ENCODE measurements around the gene COL23A1. TPM values are rescaled to one million over a fixed set of nuclear protein-coding genes. Genes with fewer than 3 reads are reported as not detected.

Gene COL23A1
- total and polyA plus RNA-seq, 2 of the 13 experiments (the other 11 are each of a cell fraction or from before 2014, with no cell fraction given), result not detected

- TF ChIP-seq ZNF552 (CRISPR knock-in tag; IDR thresholded peaks at IDR 0.05; ENCODE audit: borderline replicate concordance) (0 out of 2 replicates have a peak, but pooled peaks have one; percentile 27), TARDBP (CRISPR knock-in tag; IDR thresholded peaks at IDR 0.05) (no peak), ZNF331 (CRISPR knock-in tag; IDR thresholded peaks at IDR 0.05) (no peak; the same call in 1 of the 2 replicates), PHB2 (IDR thresholded peaks at IDR 0.05; ENCODE audit: partially characterized antibody) (no peak), DBP (CRISPR knock-in tag; IDR thresholded peaks at IDR 0.05; ENCODE audit: not compliant biosample characterization) (no peak), TCF7 (IDR thresholded peaks at IDR 0.05; ENCODE audit: low read depth) (no peak), ZNF691 (CRISPR knock-in tag; IDR thresholded peaks at IDR 0.05; ENCODE audit: borderline replicate concordance, low read depth) (no peak), SRSF4 (IDR thresholded peaks at IDR 0.05; ENCODE audit: low read depth, low read length, poor library complexity, severe bottlenecking) (no peak), FOXP1 (IDR thresholded peaks at IDR 0.05) (no peak), FOXP1 (CRISPR knock-in tag; IDR thresholded peaks at IDR 0.05) (no peak), BRF2 (CRISPR knock-in tag; IDR thresholded peaks at IDR 0.05) (no peak; the same call in 1 of the 2 replicates), ZNF10 (CRISPR knock-in tag; IDR thresholded peaks at IDR 0.05; ENCODE audit: borderline replicate concordance, low read depth) (no peak), ZNF740 (CRISPR knock-in tag; IDR thresholded peaks at IDR 0.05) (no peak; the same call in 1 of the 2 replicates), ELF1 (CRISPR knock-in tag; IDR thresholded peaks at IDR 0.05) (no peak; the same call in 1 of the 2 replicates), ATM (IDR thresholded peaks at IDR 0.05; ENCODE audit: borderline replicate concordance) (no peak), KDM2A (CRISPR knock-in tag; IDR thresholded peaks at IDR 0.05; ENCODE audit: borderline replicate concordance, low read depth) (peak; percentile 82), GTF2F1 (IDR thresholded peaks at IDR 0.05; ENCODE audit: low read length) (no peak; the same call in 1 of the 2 replicates), ZSCAN30 (CRISPR knock-in tag; IDR thresholded peaks at IDR 0.05) (peak; percentile 55; the same call in 1 of the 2 replicates), AFF4 (CRISPR knock-in tag; IDR thresholded peaks at IDR 0.05) (no peak), MAFF (IDR thresholded peaks at IDR 0.05; ENCODE audit: low read depth, low read length) (no peak), EZH2 (conservative IDR thresholded peaks at IDR 0.05; ENCODE audit: low read depth, low read length) (no peak), MXD3 (CRISPR knock-in tag; IDR thresholded peaks at IDR 0.05) (no peak)
Observed at GRCh38 chr5:178626484-178627258, 36.5 kb upstream of the COL23A1 start, which contains the start of gene CLK4 (continued).
